Muscle of arm (tissue), 12 donors: ENCODE results near the gene IPPK. TPM values are rescaled to one million over a fixed set of nuclear protein-coding genes. Genes with fewer than 3 reads are reported as not detected.
"Not testable (repeated sequence)": the region's sequence is repeated elsewhere in the genome, so short reads cannot be mapped to it uniquely, and the experiment has no call there.

Experiments
- DNase-seq: peaks from one replicate; pipeline ENCODE4 v3.0.0-alpha.2; 2013
- polyA plus RNA-seq, 12 donors: library from polyadenylated mRNA; unstranded; fragments of 120-200 nt; gene quantifications; one replicate each; pipeline ENCODE4 v1.2.1, GENCODE V29; 2013; ENCODE audit not compliant: insufficient read length in 12 of 12

Gene IPPK
- polyA plus RNA-seq, 12 donors, result 5.9 to 10.2 (median 8.5) TPM; not detected in 1

DNA sequence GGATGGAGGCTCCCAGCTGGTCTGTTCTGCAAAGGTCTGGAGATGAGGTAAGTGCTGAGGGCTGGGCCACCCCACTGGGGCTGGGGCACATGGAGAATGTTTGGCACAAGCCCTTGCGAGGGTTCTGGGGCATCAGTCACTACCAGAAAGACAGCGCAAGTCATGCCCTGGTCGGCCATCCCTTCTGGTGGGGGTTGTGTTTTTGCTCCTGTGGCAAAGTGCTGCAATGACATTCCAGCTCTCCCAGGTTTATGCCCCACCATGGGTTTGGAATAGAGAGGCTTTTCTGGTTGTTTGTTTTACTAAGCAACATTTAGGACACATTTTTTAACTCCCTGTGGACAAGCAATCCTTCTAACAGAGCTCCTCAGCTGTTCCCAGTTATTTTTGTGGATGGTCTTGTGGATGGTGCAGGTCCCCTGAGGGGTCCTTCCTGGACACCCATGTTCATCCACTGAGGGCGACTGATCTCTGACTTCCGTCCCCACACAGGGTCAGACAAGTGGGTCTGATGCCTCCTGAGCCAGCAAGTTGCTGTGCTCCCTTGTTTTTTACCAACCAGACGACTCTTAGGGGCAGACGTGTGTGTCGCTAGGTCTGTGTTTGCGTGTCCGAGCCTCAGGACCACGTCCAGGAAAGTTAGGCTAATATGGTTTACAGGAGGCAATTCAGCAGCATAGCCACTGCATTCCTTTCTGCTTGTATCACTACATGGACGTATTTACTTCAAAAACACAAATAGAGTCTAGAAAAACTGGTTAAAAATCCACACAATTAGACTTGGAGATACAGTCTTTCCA is 69.3 kb downstream of the IPPK start:
- DNase-seq, result peak; percentile 86

DNA sequence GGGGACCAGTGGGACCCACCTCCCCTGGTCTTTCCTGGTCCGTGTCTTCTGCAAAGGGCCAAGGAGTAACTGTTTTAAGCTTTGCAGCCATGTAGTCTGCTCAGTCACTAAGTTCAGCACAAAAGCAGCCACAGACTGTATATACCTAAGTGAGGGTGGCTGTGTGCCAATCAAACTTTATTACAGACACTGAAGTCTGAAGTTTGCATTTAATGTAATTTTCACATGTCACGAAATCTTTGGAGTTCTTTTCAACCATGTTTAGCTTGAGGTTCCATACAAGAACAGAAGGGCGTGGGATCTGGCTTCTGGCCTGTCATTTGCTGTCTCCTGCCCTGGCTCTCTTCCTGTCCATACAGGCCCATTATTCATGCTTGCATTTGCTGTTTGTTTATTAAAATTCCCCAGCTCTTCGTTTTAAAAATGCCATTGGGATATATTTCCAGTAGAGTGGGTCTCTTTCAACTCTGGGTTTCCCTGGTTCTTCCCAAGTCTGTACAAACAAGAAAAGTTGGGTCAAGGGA is 69.9 kb downstream of the IPPK start:
- peak; percentile 63 for DNase-seq

GRCh38 chr9:92598382-92598781 is 71.5 kb downstream of the IPPK start:
- no peak for DNase-seq

DNA sequence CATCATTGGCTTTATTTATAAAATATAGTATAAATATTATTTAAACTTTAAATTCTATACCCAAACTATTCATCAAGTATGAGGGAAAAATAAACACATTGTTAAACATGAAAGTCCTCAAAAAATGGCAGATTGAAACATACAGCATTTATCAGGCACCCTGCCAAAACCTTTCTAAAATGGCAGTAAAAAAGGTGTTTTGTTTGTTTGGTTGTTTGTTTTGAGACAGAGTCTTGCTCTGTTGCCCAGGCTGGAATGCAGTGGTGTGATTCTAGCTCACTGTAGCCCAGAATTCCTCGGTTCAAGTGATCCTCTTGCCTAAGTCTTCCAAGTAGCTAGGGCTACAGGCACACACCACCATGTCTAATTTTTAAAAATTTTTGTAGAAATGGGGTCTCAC is 74.0 kb downstream of the IPPK start:
- no peak for DNase-seq

DNA sequence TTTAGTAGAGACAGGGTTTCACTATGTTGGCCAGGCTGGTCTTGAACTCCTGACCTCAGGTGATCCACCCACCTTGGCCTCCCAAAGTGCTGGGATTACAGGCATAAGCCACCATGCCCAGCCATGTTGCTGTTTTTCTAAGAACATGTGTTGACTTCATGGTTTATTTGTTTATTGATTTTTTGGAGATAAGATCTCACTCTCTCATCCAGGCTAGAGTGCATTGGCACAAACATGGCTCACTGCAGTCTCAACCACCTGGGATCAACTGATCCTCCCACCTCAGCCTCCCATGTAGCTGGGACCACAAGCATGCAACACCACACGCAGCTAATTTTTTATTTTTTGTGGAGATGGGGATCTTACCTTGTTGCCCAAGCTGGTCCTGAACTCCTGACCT is 74.9 kb downstream of the IPPK start:
- not testable (repeated sequence) for DNase-seq

GRCh38 chr9:92592946-92593861 is 76.7 kb downstream of the IPPK start:
- DNase-seq, result no peak

GRCh38 chr9:92592537-92592936 is 77.4 kb downstream of the IPPK start:
- no peak for DNase-seq

DNA sequence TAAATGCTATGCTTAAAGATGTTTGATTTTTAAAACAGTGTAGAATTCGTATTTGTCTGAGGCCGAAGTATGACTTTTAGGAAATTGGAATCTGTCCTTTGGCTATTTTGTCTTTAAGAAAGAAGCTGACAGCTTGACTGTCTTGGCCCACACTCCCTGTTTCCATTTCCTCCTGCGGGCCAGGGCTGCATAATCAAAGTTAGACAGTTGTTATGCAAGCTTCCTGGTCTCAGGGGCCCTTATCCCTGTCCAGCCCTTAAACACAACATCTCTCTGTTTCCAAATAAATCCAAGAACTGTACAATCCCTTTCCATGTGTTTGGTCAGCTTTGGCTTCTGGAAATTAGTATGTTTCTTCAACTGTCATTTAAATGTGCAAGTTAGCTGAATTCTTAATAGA is 79.6 kb downstream of the IPPK start:
- peak; percentile 95 for DNase-seq

DNA sequence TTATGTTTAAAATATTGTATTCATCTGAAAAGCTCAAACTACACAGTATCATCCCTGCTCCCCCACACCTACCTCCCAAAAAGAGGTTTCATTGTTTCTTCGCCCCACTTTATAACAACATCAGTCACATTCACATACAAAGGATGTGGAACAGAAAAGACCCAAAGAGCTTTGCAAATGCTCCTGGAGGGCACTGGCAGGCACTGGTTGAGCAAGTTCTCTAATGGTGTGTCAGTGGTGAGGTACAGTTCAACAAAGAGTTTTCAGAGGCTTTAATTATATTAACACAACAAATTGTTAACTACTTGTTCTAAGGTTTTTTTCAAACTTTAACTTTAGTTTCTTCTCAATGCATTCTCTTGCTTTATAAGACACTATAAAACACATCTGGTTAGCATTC is 80.0 kb downstream of the IPPK start:
- DNase-seq, result no peak

GRCh38 chr9:92576175-92576574 is 93.8 kb downstream of the IPPK start:
- no peak for DNase-seq

GRCh38 chr9:92573612-92574011 is 96.3 kb downstream of the IPPK start:
- DNase-seq, result not testable (repeated sequence)

DNA sequence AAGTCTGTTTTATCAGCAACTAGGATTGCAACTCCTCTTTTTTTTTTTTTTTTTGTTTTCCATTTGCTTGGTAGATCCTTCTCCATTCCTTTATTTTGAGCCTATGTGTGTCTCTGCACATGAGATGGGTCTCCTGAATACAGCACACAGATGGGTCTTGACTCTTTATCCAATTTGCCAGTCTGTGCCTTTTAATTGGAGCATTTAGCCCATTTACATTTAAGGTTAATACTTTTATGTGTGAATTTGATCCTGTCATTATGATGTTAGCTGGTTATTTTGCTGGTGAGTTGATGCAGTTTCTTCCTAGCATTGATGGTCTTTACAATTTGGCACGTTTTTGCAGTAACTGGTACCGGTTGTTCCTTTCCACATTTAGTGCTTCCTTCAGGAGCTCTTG is 98.1 kb downstream of the IPPK start:
- not testable (repeated sequence) for DNase-seq

GRCh38 chr9:92564982-92565381 is 104.9 kb downstream of the IPPK start:
- peak; percentile 57 for DNase-seq

DNA sequence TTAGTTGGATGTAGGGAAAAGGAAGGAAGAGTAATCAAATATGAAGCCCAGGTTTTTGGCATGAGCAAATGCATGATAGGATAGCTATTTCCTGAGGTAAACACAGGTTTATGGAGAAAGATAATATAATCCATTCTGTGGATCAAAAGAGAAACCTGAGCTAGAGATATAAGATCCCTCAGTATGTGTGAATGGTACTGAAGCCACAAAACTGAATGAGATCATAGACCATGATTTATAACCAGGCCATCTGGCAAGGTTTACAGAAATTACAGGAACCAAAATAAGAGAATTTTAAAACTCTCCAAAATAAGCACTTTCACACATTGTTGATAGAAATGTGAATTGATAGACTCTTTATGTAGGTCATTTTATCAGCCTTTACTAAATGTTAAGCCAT is 105.4 kb downstream of the IPPK start:
- peak; percentile 53 for DNase-seq

Other genes starting within 250 kb of the IPPK start
- 1 to 10 TPM in 10 of 12 donors, not detected in 2; 3.2 to 7.5 (median 5.9) TPM for gene OMD, start 245.7 kb downstream of the IPPK start, polyA plus RNA-seq
- 100 to 1,000 TPM in 11 of 12 donors, not detected in 1; 185 to 715 (median 339) TPM for gene ASPN, start 187.6 kb downstream of the IPPK start, polyA plus RNA-seq
- 10 to 100 TPM in 11 of 12 donors, not detected in 1; 16.0 to 40.5 (median 26.4) TPM for gene ECM2, start 134.1 kb downstream of the IPPK start, polyA plus RNA-seq
- 10 to 100 TPM in 11 of 12 donors, not detected in 1; 22.4 to 35.4 (median 27.9) TPM for gene BICD2, start 94.7 kb upstream of the IPPK start, polyA plus RNA-seq
- gene ZNF484, start 207.9 kb upstream of the IPPK start, polyA plus RNA-seq, result 1 to 10 TPM in 11 of 12 donors, not detected in 1; 4.4 to 7.8 (median 5.7) TPM